CD4-positive, alpha-beta T cell treated with Interleukin-17A for 1 hour (primary cell): ENCODE measurements around the gene KCNJ9.

Experiments
- DNase-seq: peaks from one replicate; pipeline ENCODE4 v3.0.0-alpha.2; 2020

The KCNJ9 gene

GRCh38 chr1:160127865-160128523 is 46.7 kb downstream of the KCNJ9 start:
- DNase-seq: no peak

DNA sequence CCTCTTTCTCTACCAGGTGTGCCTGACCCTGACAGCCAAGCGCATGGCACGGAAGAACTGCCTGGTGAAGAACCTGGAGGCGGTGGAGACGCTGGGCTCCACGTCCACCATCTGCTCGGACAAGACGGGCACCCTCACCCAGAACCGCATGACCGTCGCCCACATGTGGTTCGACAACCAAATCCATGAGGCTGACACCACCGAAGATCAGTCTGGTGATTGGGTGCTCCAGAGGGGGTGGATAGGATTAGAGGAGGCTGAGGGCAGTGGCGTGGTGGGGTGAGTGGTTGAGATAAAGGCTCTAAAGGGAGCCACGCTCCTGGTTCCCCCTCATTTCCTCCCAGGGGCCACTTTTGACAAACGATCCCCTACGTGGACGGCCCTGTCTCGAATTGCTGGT is 47.3 kb downstream of the KCNJ9 start:
- DNase-seq: no peak

GRCh38 chr1:160129046-160129445 is 47.7 kb downstream of the KCNJ9 start:
- DNase-seq: no peak

DNA sequence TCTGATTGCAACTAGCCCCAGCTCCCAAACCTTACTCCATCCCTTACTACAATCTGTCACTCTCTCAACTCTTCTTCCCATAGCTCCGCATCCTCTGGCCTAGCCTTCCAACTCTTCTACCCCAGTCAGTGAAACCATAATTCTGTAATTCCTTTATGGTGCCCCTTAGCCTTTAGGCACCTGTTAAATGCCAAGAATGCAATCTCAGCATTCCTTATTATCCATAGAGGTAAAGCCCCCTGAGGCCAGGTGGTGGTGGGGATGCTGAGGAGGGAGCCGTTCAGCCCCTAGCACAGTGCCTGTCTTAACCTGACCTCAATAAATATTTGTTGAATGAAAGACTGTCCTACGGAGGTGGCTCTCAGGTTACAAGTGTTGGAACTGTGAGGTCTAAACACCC is 48.2 kb downstream of the KCNJ9 start:
- DNase-seq: no peak

DNA sequence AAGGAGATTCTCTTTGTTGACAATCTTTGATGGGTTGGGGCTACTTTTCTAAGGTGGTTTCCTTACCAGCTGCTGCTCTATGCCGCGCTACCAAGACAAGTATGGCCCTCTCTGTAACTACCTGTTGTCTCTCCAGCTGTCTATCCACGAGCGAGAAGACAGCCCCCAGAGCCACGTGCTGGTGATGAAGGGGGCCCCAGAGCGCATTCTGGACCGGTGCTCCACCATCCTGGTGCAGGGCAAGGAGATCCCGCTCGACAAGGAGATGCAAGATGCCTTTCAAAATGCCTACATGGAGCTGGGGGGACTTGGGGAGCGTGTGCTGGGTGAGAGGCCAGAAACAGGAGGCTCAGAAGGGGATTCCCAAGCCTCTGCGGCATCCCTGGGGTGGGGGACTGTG is 48.6 kb downstream of the KCNJ9 start:
- no peak for DNase-seq

DNA sequence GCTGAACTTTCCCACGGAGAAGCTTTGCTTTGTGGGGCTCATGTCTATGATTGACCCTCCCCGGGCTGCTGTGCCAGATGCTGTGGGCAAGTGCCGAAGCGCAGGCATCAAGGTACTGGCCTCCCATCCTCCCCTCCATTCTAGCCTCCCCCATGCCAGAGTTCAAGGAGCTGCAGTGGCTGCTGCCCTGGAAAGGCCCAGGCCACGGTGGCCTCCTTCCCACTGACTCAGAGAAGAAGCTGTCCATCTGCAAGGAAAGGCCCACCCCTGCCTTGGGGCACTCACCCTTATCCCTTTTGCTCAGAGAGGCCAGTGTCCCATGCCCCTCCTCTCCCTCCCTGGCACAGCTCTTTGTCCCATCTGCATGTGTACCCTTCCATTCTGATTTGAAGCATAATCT is 49.1 kb downstream of the KCNJ9 start:
- no peak for DNase-seq

- DNase-seq: no peak
These were observed 49.6 kb downstream of the KCNJ9 start for GRCh38 chr1:160130939-160131338.

- no peak for DNase-seq
These were observed 50.6 kb downstream of the KCNJ9 start for GRCh38 chr1:160131803-160132565.

- DNase-seq: no peak
These were observed 52.8 kb downstream of the KCNJ9 start for GRCh38 chr1:160133990-160134770.

- no peak for DNase-seq
These were observed 53.6 kb downstream of the KCNJ9 start for GRCh38 chr1:160134791-160135572.

- no peak for DNase-seq
These were observed 55.0 kb downstream of the KCNJ9 start for GRCh38 chr1:160136121-160136925.

DNA sequence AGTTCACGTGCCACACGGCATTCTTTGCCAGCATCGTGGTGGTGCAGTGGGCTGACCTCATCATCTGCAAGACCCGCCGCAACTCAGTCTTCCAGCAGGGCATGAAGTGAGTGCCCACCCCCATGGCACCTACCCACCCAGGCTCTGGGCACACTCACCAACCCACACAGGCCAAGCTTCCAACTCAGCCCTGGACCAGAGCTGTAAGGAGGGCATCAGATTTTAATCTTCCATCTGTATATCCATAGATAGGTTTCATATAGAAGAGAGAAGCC is 55.5 kb downstream of the KCNJ9 start:
- no peak for DNase-seq

DNA sequence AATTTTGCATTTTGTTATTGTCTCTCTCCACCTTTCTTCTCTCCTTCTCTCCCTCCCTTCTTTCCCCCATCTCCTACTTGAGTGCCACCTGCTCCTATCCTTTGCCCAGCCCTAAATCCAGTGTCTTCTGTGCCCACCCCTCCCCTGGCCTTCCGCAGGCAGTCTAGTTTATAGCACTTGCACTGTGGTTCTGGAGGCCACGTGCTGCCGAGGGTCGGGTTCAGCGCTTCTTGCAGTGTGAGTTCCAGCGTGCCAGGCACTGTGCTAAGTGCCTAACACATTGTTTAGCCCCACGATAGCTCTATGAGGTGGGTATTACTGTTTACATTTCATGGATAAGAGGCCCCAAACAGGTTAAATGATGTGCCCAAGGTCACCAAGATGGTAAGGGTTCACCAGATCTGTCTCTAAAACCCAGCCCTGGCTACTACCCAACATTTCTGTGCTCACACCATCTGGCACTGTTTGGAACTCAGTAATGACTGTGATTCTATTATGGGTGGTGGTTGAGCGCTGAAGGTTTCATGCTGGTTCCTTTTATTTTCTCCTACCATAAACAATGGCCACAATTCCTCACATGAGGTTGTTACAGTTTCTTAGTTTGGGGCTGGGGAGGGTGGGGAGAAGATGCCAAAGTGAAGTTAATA is 56.0 kb downstream of the KCNJ9 start:
- DNase-seq: no peak

DNA sequence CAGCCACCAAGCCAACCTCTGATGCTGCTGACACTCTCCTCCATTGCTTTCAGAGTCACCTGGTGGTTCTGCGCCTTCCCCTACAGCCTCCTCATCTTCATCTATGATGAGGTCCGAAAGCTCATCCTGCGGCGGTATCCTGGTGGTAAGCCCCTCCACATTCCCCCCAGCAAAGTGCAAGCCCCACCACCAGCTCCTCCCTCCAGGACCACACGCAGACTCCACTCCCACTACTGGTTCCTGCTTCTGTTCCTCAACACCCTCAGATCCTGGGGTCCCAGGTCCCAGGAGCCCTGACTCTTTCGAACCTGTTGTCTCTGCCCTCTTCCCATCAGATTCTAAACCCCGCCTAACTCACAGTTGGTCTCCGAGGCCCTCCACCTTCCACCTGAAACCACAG is 58.5 kb downstream of the KCNJ9 start:
- DNase-seq: no peak
